PC-9 (cell line): ENCODE data around the gene REEP2. TPM values are rescaled to one million over a fixed set of nuclear protein-coding genes. Genes with fewer than 3 reads are reported as not detected.
A peak's percentile ranks its signal among the peaks of the same experiment; 100 is the strongest.

Source experiments
- BruUV-seq: library from RNA; stranded (reverse); fragments of 400-500 nt; replicated peaks from 2 replicates; lab custom pipeline; 2021; lab: Mats Ljungman, UMichigan
- CTCF ChIA-PET: fragments of 300-600 bp; sonication (Branson Sonifier 250); formaldehyde crosslinking; loops from one replicate; lab custom pipeline; 2022; ENCODE audit warnings: antibody characterized with exemption; lab: Charles Lee
- POLR2A ChIA-PET: fragments of 300-600 bp; sonication (Branson Sonifier 250); formaldehyde crosslinking; loops from one replicate; lab custom pipeline; 2022; ENCODE audit warnings: antibody characterized with exemption; ENCODE audit not compliant: unreplicated experiment; lab: Charles Lee
- DNase-seq, 2 experiments: peaks; one replicate each; pipeline versions ENCODE4 v3.0.0 to v3.0.0-alpha.2; 2015 to 2022; ENCODE audit warnings: mixed read lengths in 1 of 2
- H2AFZ ChIP-seq: fragments of 200-600 bp; sonication (generic); 2 replicates; pipeline ENCODE4 v1.8.1; 2017; ENCODE audit warnings: antibody characterized with exemption
- H3F3A ChIP-seq: fragments of 200-600 bp; sonication (generic); 2 replicates; pipeline ENCODE4 v1.8.1; 2017; ENCODE audit warnings: antibody characterized with exemption, mild to moderate bottlenecking, low read depth; ENCODE audit not compliant: insufficient read depth
- H3K27ac ChIP-seq: fragments of 200-600 bp; sonication (generic); 2 replicates; pipeline ENCODE4 v1.6.1; 2016; ENCODE audit warnings: mixed run types
- H3K27me3 ChIP-seq: fragments of 200-600 bp; sonication (generic); 2 replicates; pipeline ENCODE4 v1.6.1; 2016; ENCODE audit warnings: low read depth, mixed run types; ENCODE audit not compliant: insufficient read depth
- H3K36me3 ChIP-seq: fragments of 200-600 bp; sonication (generic); 2 replicates; pipeline ENCODE4 v1.6.1; 2016; ENCODE audit warnings: low read depth, mixed run types
- H3K4me1 ChIP-seq: fragments of 200-600 bp; sonication (generic); replicated peaks from 2 replicates; pipeline ENCODE4 v1.6.1; 2016; ENCODE audit warnings: mixed run types; ENCODE audit not compliant: insufficient read depth
- H3K4me2 ChIP-seq: fragments of 200-600 bp; sonication (generic); 2 replicates; pipeline ENCODE4 v1.6.1; 2017; ENCODE audit warnings: mixed run types
- H3K4me3 ChIP-seq: fragments of 200-600 bp; sonication (generic); 2 replicates; pipeline ENCODE4 v1.6.1; 2016; ENCODE audit warnings: mixed run types
- H3K79me2 ChIP-seq: fragments of 200-600 bp; sonication (generic); 2 replicates; pipeline ENCODE4 v1.6.1; 2017; ENCODE audit warnings: low read depth, mixed run types
- H3K9me2 ChIP-seq: fragments of 200-600 bp; sonication (generic); 2 replicates; pipeline ENCODE4 v1.8.1; 2017; ENCODE audit warnings: mild to moderate bottlenecking; ENCODE audit not compliant: insufficient read depth
- H3K9me3 ChIP-seq: fragments of 200-600 bp; sonication (generic); 2 replicates; pipeline ENCODE4 v1.8.1; 2016; ENCODE audit warnings: low read depth; ENCODE audit not compliant: insufficient read depth
- H4K20me1 ChIP-seq: fragments of 200-600 bp; sonication (generic); 2 replicates; pipeline ENCODE4 v1.8.1; 2017; ENCODE audit not compliant: insufficient read depth
- CTCF ChIP-seq: fragments of 200-600 bp; sonication (generic); conservative IDR thresholded peaks from 2 replicates; pipeline ENCODE4 v1.6.1; 2017; ENCODE audit warnings: mixed run types, antibody characterized with exemption, mild to moderate bottlenecking, moderate library complexity
- EZH2 ChIP-seq: fragments of 200-600 bp; sonication (generic); IDR thresholded peaks from 2 replicates; pipeline ENCODE4 v1.8.0; 2017; ENCODE audit warnings: antibody characterized with exemption, low read depth
- intact Hi-C: fragments of 100-400 bp; cut with micrococcal nuclease; formaldehyde crosslinking; loops from one replicate; pipeline ENCODE4 v1.10.0; 2022; ENCODE audit not compliant: unreplicated experiment
- total RNA-seq: library from RNA; stranded (reverse); gene quantifications from 2 replicates; pipeline ENCODE4 v1.2.3, GENCODE V29; 2021

The REEP2 gene
- total RNA-seq, 1 experiment from 2014 or later, result 0.87 TPM

DNA sequence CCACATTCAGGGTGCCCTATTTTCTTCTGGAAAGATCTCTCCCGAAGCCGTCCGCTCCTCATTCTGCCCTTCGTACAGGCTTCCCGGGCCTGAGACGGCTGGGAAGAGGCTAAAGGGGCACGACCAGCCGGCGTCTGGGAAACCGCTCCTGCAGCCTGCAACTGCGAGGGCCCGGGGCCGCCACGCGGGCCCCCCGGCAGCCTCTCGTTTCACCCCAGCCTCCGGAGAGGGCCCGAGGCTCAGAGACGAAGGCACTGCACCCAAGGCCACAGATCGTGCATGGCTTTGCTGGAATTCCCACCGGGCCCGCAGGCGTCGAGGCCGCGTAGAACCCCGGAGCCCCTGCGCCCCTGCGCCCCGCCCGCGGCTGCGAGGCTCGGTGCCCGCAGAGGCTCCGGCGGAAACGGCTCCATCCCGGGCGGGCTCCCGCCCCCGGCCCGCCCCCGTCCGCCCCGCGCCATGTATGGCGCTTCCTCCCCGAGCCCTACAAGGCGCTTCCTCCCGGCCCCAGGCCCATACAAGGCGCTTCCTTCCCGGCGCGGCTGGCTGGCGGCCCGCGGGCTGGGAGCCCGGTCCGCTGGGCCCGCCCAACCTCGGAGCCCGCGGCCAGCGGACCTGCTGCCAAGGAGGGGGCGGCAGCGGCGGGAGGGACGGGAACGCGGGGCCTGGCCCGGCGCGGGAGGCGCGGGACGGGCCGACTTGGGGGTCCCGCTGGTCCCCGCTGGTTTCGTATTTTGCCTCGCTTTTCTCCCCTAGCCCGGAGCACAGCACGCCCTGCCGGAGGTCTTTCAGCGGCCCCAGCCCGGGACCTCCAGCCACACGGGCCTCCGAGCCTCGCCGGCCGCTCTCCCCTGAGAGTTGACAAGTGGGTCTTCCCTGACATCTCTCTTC lies 53.1 kb downstream of the REEP2 start:
- Histone ChIP-seq H3K4me1 (0 out of 2 replicates have a peak, but pooled peaks cover 7% of the 10 kb centered on the region), H3K4me3 (peak overlapping the region; percentile 54), H3K9me2 (no peaks in the 10 kb centered on the region), H3K27me3 (peaks cover 32% of the 10 kb centered on the region), H3K9me3 (no peaks in the 10 kb centered on the region), H3K27ac (no peak overlapping the region), H2AFZ (peak overlapping the region; percentile 88), H3K36me3 (no peaks in the 10 kb centered on the region), H3K79me2 (no peaks in the 10 kb centered on the region), H3K4me2 (peak overlapping the region; percentile 81), H4K20me1 (no peaks in the 10 kb centered on the region), H3F3A (no peaks in the 10 kb centered on the region; the same call in 1 of the 2 replicates)
- ChIA-PET POLR2A (no interaction called here), CTCF (interaction anchor here (0.9 kb wide), 1 partner anchor 42 kb away, joined by 4 read pairs; no protein-coding TSS in a partner anchor)
- BruUV-seq, result TSS peak; percentile 80
- TF ChIP-seq EZH2, result no peak
- no peak for TF ChIP-seq CTCF
- peak; percentile 61 to 82 for DNase-seq
- intact Hi-C loops, result no loop called here

DNA sequence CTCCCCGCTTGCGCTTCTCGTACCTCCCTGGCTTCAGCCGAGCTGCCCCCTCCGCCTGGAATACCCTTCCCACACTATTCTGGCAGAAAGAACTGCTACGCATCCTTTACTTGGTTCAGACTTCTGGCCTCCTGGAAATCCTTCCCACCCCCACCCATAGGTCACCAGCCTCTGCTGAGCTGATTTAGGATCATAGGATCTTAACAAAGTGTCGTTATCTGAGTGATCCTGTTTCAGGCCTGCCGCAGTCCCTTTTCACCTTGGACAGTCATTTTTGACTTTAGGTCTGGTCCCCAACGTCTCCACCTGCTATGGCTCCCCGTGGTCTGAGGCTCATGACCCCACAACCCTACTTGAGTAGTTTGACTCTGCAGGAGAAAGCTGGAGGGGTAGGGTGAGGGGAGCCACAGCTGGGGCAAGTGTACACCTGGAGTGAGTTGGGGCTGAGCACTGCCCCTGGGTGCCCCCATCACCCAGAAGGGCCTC lies 53.7 kb downstream of the REEP2 start:
- Histone ChIP-seq H2AFZ (no peak overlapping the region), H3K79me2 (no peaks in the 10 kb centered on the region), H3K9me2 (no peaks in the 10 kb centered on the region), H4K20me1 (no peaks in the 10 kb centered on the region), H3K36me3 (no peaks in the 10 kb centered on the region), H3K4me3 (peak overlapping the region; percentile 54; the same call in 1 of the 2 replicates), H3K4me1 (0 out of 2 replicates have a peak, but pooled peaks cover 7% of the 10 kb centered on the region), H3K27me3 (peaks cover 32% of the 10 kb centered on the region), H3K4me2 (peak overlapping the region; percentile 81), H3K27ac (no peak overlapping the region), H3K9me3 (no peaks in the 10 kb centered on the region), H3F3A (no peaks in the 10 kb centered on the region; the same call in 1 of the 2 replicates)
- no peak for DNase-seq
- intact Hi-C loops, result no loop called here
- TF ChIP-seq CTCF (no peak), EZH2 (no peak)
- ChIA-PET POLR2A (interaction anchor here (0.6 kb wide), 1 partner anchor 713 kb away, joined by 48 read pairs; no protein-coding TSS in a partner anchor), CTCF (interaction anchor here (0.6 to 0.9 kb wide), 2 partner anchors 43 to 1237 kb away, joined by 3 to 4 read pairs; no protein-coding TSS in a partner anchor)
- BruUV-seq, result TSS peak; percentile 74

- no peak overlapping the region for H3K4me2 ChIP-seq
- ChIA-PET POLR2A (no interaction called here), CTCF (no interaction called here)
- no peaks in the 10 kb centered on the region; the same call in 1 of the 2 replicates for H3F3A ChIP-seq
- H3K9me2 ChIP-seq, result no peaks in the 10 kb centered on the region
- H3K4me3 ChIP-seq, result no peak overlapping the region
- H3K27ac ChIP-seq, result no peak overlapping the region
- H4K20me1 ChIP-seq, result no peaks in the 10 kb centered on the region
- no peak for DNase-seq
- no peak overlapping the region for H2AFZ ChIP-seq
- H3K9me3 ChIP-seq, result no peaks in the 10 kb centered on the region
- no peaks in the 10 kb centered on the region for H3K4me1 ChIP-seq
- no TSS peak for BruUV-seq
- peaks cover 22% of the 10 kb centered on the region for H3K27me3 ChIP-seq
- H3K79me2 ChIP-seq, result no peaks in the 10 kb centered on the region
- TF ChIP-seq EZH2 (no peak), CTCF (no peak)
- intact Hi-C loops, result no loop called here
- H3K36me3 ChIP-seq, result no peaks in the 10 kb centered on the region
These were observed 56.5 kb downstream of the REEP2 start for GRCh38 chr5:138495351-138495750.

Other genes starting within 250 kb of the REEP2 start
- 40.5 and 42.4 TPM in 2 replicates for gene CDC23, start 225.7 kb upstream of the REEP2 start, total RNA-seq
- 0.68 TPM in 1 of 2 replicates, not detected in the other for gene GFRA3, start 164.4 kb upstream of the REEP2 start, total RNA-seq
- 36.2 and 39.5 TPM in 2 replicates for gene CDC25C, start 107.3 kb upstream of the REEP2 start, total RNA-seq
- gene FAM53C, start 100.8 kb upstream of the REEP2 start, total RNA-seq, result 46.6 and 65.1 TPM in 2 replicates
- gene KDM3B, start 86.4 kb upstream of the REEP2 start, total RNA-seq, result 75.0 and 76.7 TPM in 2 replicates
- 24.7 and 31.0 TPM in 2 replicates for gene EGR1, start 26.4 kb downstream of the REEP2 start, total RNA-seq
- gene ETF1, start 104.2 kb downstream of the REEP2 start, total RNA-seq, result 61.8 and 84.9 TPM in 2 replicates
- 252 and 256 TPM in 2 replicates for gene HSPA9, start 136.3 kb downstream of the REEP2 start, total RNA-seq